PC-9 (cell line): ENCODE measurements around the gene SETD1B. TPM values are rescaled to one million over a fixed set of nuclear protein-coding genes. Genes with fewer than 3 reads are reported as not detected.

Experiments used
- BruUV-seq: library from RNA; stranded (reverse); fragments of 400-500 nt; replicated peaks from 2 replicates; lab custom pipeline; 2021; lab: Mats Ljungman, UMichigan
- CTCF ChIA-PET: fragments of 300-600 bp; sonication (Branson Sonifier 250); formaldehyde crosslinking; loops from one replicate; lab custom pipeline; 2022; ENCODE audit warnings: antibody characterized with exemption; lab: Charles Lee
- POLR2A ChIA-PET: fragments of 300-600 bp; sonication (Branson Sonifier 250); formaldehyde crosslinking; loops from one replicate; lab custom pipeline; 2022; ENCODE audit warnings: antibody characterized with exemption; ENCODE audit not compliant: unreplicated experiment; lab: Charles Lee
- DNase-seq, 2 experiments: peaks; one replicate each; pipeline versions ENCODE4 v3.0.0 to v3.0.0-alpha.2; 2015 to 2022; ENCODE audit warnings: mixed read lengths in 1 of 2
- H2AFZ ChIP-seq: fragments of 200-600 bp; sonication (generic); 2 replicates; pipeline ENCODE4 v1.8.1; 2017; ENCODE audit warnings: antibody characterized with exemption
- H3F3A ChIP-seq: fragments of 200-600 bp; sonication (generic); 2 replicates; pipeline ENCODE4 v1.8.1; 2017; ENCODE audit warnings: antibody characterized with exemption, mild to moderate bottlenecking, low read depth; ENCODE audit not compliant: insufficient read depth
- H3K27ac ChIP-seq: fragments of 200-600 bp; sonication (generic); 2 replicates; pipeline ENCODE4 v1.6.1; 2016; ENCODE audit warnings: mixed run types
- H3K27me3 ChIP-seq: fragments of 200-600 bp; sonication (generic); 2 replicates; pipeline ENCODE4 v1.6.1; 2016; ENCODE audit warnings: low read depth, mixed run types; ENCODE audit not compliant: insufficient read depth
- H3K36me3 ChIP-seq: fragments of 200-600 bp; sonication (generic); 2 replicates; pipeline ENCODE4 v1.6.1; 2016; ENCODE audit warnings: low read depth, mixed run types
- H3K4me1 ChIP-seq: fragments of 200-600 bp; sonication (generic); replicated peaks from 2 replicates; pipeline ENCODE4 v1.6.1; 2016; ENCODE audit warnings: mixed run types; ENCODE audit not compliant: insufficient read depth
- H3K4me2 ChIP-seq: fragments of 200-600 bp; sonication (generic); 2 replicates; pipeline ENCODE4 v1.6.1; 2017; ENCODE audit warnings: mixed run types
- H3K4me3 ChIP-seq: fragments of 200-600 bp; sonication (generic); 2 replicates; pipeline ENCODE4 v1.6.1; 2016; ENCODE audit warnings: mixed run types
- H3K79me2 ChIP-seq: fragments of 200-600 bp; sonication (generic); 2 replicates; pipeline ENCODE4 v1.6.1; 2017; ENCODE audit warnings: low read depth, mixed run types
- H3K9me2 ChIP-seq: fragments of 200-600 bp; sonication (generic); 2 replicates; pipeline ENCODE4 v1.8.1; 2017; ENCODE audit warnings: mild to moderate bottlenecking; ENCODE audit not compliant: insufficient read depth
- H3K9me3 ChIP-seq: fragments of 200-600 bp; sonication (generic); 2 replicates; pipeline ENCODE4 v1.8.1; 2016; ENCODE audit warnings: low read depth; ENCODE audit not compliant: insufficient read depth
- H4K20me1 ChIP-seq: fragments of 200-600 bp; sonication (generic); 2 replicates; pipeline ENCODE4 v1.8.1; 2017; ENCODE audit not compliant: insufficient read depth
- EZH2 ChIP-seq: fragments of 200-600 bp; sonication (generic); IDR thresholded peaks from 2 replicates; pipeline ENCODE4 v1.8.0; 2017; ENCODE audit warnings: antibody characterized with exemption, low read depth
- intact Hi-C: fragments of 100-400 bp; cut with micrococcal nuclease; formaldehyde crosslinking; loops from one replicate; pipeline ENCODE4 v1.10.0; 2022; ENCODE audit not compliant: unreplicated experiment
- total RNA-seq: library from RNA; stranded (reverse); gene quantifications from 2 replicates; pipeline ENCODE4 v1.2.3, GENCODE V29; 2021
- TF ChIP-seq, protein P1 (sequence below): fragments of 200-600 bp; sonication (generic); conservative IDR thresholded peaks from 2 replicates; pipeline ENCODE4 v1.6.1; 2017; ENCODE audit warnings: mixed run types, antibody characterized with exemption, mild to moderate bottlenecking, moderate library complexity

The SETD1B gene
- total RNA-seq, 1 experiment from 2014 or later, result 22.6 TPM

DNA sequence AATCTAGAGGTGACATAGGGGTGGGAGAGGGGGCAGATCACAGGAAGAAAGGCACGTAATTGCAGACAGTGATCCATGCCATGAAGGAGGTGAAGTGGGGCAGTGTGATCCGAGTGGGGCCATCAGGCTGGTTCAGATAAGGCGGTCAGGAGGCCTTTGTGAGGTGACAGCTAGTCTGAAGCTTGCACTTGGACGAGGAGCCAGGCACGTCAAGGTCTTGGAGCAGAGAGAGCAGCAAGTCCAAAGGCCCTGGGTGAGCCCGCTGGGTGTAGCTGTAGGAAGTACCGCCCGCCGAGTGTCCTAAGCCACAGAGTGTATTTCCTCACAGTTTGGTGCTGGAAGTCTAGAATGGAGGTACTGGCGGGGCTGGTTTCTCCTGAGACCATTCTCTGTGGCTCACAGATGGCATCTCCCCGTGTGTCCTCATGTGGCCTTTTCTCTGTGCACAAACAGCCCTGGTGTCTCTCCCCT is 33.9 kb upstream of the SETD1B start:
- intact Hi-C loops, result loop anchor here (5.0 kb wide), 1 partner anchor 58 kb away; the partner anchor contains the start of gene TMEM120B

DNA sequence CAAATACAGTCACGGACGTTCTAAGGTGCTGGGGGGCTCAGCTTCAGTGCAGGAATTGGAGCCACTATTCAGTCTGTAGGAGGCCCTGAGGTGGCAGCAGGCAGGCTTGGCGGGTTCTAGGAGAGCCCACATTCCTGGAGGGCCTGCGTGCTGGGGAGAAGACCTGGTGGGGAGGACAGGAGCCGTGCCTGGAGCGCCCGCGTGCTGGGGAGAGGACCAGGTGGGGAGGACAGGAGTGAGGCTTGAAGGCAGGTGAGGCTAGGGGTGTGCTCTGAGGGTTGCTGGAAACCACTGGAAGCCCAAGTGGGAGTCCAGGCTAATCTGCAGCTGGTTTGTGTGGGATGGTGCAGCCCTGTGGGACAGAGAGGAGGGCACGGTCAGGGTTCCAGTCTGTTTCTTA is 33.4 kb upstream of the SETD1B start:
- ChIA-PET POLR2A (interaction anchor here (0.6 kb wide), 1 partner anchor 191 kb away, joined by 4 read pairs; no protein-coding TSS in a partner anchor), CTCF (no interaction called here)
- H3K4me3 ChIP-seq, result no peak overlapping the region
- no peak overlapping the region for H2AFZ ChIP-seq
- H3K9me2 ChIP-seq, result no peaks in the 10 kb centered on the region
- DNase-seq, result no peak
- H3K9me3 ChIP-seq, result no peaks in the 10 kb centered on the region
- no peak overlapping the region for H3K27ac ChIP-seq
- TF ChIP-seq, protein P1, sequence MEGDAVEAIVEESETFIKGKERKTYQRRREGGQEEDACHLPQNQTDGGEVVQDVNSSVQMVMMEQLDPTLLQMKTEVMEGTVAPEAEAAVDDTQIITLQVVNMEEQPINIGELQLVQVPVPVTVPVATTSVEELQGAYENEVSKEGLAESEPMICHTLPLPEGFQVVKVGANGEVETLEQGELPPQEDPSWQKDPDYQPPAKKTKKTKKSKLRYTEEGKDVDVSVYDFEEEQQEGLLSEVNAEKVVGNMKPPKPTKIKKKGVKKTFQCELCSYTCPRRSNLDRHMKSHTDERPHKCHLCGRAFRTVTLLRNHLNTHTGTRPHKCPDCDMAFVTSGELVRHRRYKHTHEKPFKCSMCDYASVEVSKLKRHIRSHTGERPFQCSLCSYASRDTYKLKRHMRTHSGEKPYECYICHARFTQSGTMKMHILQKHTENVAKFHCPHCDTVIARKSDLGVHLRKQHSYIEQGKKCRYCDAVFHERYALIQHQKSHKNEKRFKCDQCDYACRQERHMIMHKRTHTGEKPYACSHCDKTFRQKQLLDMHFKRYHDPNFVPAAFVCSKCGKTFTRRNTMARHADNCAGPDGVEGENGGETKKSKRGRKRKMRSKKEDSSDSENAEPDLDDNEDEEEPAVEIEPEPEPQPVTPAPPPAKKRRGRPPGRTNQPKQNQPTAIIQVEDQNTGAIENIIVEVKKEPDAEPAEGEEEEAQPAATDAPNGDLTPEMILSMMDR, result no peak
- no peak for TF ChIP-seq EZH2
- H3K79me2 ChIP-seq, result no peaks in the 10 kb centered on the region
- H4K20me1 ChIP-seq, result no peaks in the 10 kb centered on the region
- H3K4me2 ChIP-seq, result no peak overlapping the region
- H3K27me3 ChIP-seq, result no peaks in the 10 kb centered on the region
- peaks cover 18% of the 10 kb centered on the region for H3K4me1 ChIP-seq
- no peaks in the 10 kb centered on the region for H3K36me3 ChIP-seq
- H3F3A ChIP-seq, result peaks cover 25% of the 10 kb centered on the region
- no TSS peak for BruUV-seq
- intact Hi-C loops, result loop anchor here (5.0 kb wide), 1 partner anchor 58 kb away; the partner anchor contains the start of gene TMEM120B

More for the DNA sequence above, 33.9 kb upstream of the SETD1B start:
- Histone ChIP-seq H3K27me3 (no peaks in the 10 kb centered on the region), H3K27ac (no peak overlapping the region), H3F3A (peaks cover 25% of the 10 kb centered on the region), H3K36me3 (no peaks in the 10 kb centered on the region), H3K9me2 (no peaks in the 10 kb centered on the region), H2AFZ (no peak overlapping the region), H3K4me1 (peaks cover 20% of the 10 kb centered on the region), H3K79me2 (no peaks in the 10 kb centered on the region), H3K9me3 (no peaks in the 10 kb centered on the region), H3K4me2 (no peak overlapping the region), H4K20me1 (no peaks in the 10 kb centered on the region), H3K4me3 (no peak overlapping the region)
- no peak for TF ChIP-seq EZH2
- TF ChIP-seq, protein P1, result no peak
- POLR2A ChIA-PET, result interaction anchor here (0.6 kb wide), 1 partner anchor 190 kb away, joined by 4 read pairs; no protein-coding TSS in a partner anchor
- DNase-seq, result no peak
- CTCF ChIA-PET, result interaction anchor here (0.6 kb wide), 1 partner anchor 53 kb away, joined by 3 read pairs; no protein-coding TSS in a partner anchor
- no TSS peak for BruUV-seq

DNA sequence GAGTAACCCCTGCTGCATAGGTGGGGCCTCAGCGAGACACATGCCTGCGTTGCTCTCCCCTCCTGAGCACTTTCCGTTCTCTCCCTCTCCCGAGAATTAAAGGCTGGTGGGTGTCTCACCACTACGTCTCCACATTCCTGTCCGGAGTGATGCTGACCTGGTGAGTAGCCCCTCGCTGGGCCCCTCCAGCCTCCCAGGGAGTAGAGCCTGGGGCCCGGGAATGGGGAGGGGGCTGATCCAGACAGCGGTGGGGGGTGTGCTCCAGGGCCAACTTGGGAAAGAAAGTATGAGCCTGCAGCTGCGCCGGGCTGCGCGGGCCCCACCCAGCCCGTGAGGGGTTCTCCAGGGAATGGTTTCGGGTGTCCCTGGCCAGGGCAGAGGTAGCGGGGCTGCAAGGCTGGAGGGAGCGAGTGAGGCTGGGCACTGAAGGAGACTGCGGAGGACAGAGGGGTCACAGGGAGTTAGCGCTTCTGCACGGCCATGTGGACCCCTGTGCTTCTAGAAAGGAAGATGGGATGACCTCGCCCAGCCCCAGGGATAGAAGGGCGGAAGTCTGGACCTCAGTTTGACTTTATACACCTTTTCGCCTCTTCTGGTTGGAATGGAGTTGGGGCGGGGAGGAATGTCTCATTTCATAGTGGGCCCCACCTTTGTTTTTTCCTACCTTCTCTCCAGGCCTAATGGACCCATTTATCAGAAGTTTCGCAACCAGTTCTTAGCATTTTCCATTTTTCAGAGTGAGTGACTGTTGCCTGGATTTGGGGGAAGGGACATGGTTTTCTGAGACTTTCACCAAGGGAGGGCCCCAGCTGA is 32.8 kb upstream of the SETD1B start:
- Histone ChIP-seq H3K36me3 (no peaks in the 10 kb centered on the region), H3K4me2 (no peak overlapping the region), H3K27me3 (no peaks in the 10 kb centered on the region), H4K20me1 (no peaks in the 10 kb centered on the region), H3K4me1 (peaks cover 15% of the 10 kb centered on the region), H3K9me3 (no peaks in the 10 kb centered on the region), H3K9me2 (no peaks in the 10 kb centered on the region), H3K27ac (no peak overlapping the region), H2AFZ (no peak overlapping the region), H3F3A (peaks cover 32% of the 10 kb centered on the region), H3K79me2 (no peaks in the 10 kb centered on the region), H3K4me3 (no peak overlapping the region)
- intact Hi-C loops, result loop anchor here (5.0 kb wide), 1 partner anchor 59 kb away; the partner anchor contains the start of gene TMEM120B
- ChIA-PET CTCF (interaction anchor here (0.6 kb wide), 1 partner anchor 1782 kb away, joined by 4 read pairs; the partner anchor contains the start of gene BICDL1), POLR2A (no interaction called here)
- DNase-seq, result no peak
- TF ChIP-seq, protein P1, result no peak
- no peak for TF ChIP-seq EZH2
- BruUV-seq, result no TSS peak
